T-helper 2 cell treated with Interferon-gamma antibody and Interleukin-4, amounts not matched to agents 5 μg/mL and 100 μg/mL, for 36 hours (primary cell): Measurements from ENCODE around the gene KCNMB3.

Source experiments
- DNase-seq: peaks from one replicate; pipeline ENCODE4 v3.0.0; 2021; ENCODE audit warnings: low spot score
- H3K27ac Mint-ChIP-seq: one replicate; pipeline ENCODE4 v1.8.0; 2021; ENCODE audit warnings: mild to moderate bottlenecking, mixed read lengths
- H3K27me3 Mint-ChIP-seq: one replicate; pipeline ENCODE4 v1.8.0; 2021; ENCODE audit warnings: low read depth, mixed read lengths
- H3K36me3 Mint-ChIP-seq: one replicate; pipeline ENCODE4 v1.8.0; 2021; ENCODE audit warnings: low read depth, mixed read lengths
- H3K4me1 Mint-ChIP-seq: one replicate; pipeline ENCODE4 v1.8.0; 2021; ENCODE audit warnings: low read depth, mixed read lengths
- H3K4me3 Mint-ChIP-seq: one replicate; pipeline ENCODE4 v1.8.0; 2022; ENCODE audit warnings: mild to moderate bottlenecking, moderate library complexity, mixed read lengths
- H3K9me3 Mint-ChIP-seq: one replicate; pipeline ENCODE4 v1.8.0; 2021; ENCODE audit warnings: mixed read lengths

KCNMB3 gene

DNA sequence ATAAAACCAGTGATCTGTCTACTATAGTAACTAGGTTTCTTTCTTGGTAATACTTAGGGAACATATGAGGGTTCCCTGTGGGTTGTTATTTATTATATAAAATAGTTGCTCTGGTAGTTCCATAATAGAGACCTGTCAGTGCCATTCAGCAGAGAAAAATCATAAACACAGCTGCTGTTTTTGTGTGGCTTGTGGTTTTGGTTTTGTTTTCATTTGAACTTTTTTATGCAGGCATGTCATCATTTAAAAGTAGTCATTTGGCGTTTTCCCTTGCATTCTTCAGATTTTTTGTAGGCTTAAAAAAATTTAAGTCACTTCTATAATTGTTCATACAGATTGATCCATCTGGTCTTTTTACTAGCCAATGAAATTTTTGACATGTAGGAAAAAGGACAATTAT lies 54.8 kb downstream of the KCNMB3 start:
- Mint-ChIP-seq H3K4me1 (peaks cover 21% of the 10 kb centered on the region), H3K36me3 (peaks cover 10% of the 10 kb centered on the region), H3K27me3 (no peaks in the 10 kb centered on the region), H3K9me3 (no peaks in the 10 kb centered on the region), H3K27ac (no peak overlapping the region), H3K4me3 (peak overlapping the region; percentile 11)
- DNase-seq: no peak

DNA sequence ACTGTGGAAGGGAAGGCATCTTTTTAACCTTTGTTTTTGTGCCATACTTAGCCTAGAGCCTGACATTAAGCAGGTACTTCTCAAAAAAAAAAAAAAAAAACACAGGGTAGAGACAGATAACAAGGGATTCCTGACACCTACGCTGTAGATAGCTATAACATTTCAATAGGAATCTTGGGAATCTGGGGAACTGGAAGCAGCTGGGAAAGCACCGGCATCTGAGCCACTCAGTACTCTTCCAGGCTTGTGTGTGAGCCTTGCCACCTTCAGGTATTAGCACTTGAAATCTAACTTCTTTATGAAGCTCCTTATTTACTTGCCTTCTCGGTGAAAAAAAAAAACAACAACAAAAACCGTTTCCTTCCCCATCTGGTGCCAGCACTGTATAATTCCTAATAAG lies 56.0 kb downstream of the KCNMB3 start:
- Mint-ChIP-seq H3K9me3 (no peaks in the 10 kb centered on the region), H3K4me1 (peaks cover 21% of the 10 kb centered on the region)

More for the DNA sequence above, 56.0 kb downstream of the KCNMB3 start:
- Mint-ChIP-seq H3K36me3 (peaks cover 4% of the 10 kb centered on the region), H3K27ac (no peak overlapping the region), H3K4me3 (no peak overlapping the region), H3K27me3 (no peaks in the 10 kb centered on the region)
- no peak for DNase-seq
